IMR-90 (cell line): ENCODE data around the gene RTF1. TPM values are rescaled to one million over a fixed set of nuclear protein-coding genes. Genes with fewer than 3 reads are reported as not detected.

Source experiments
- ATAC-seq: fragments of 200-7000 bp; cut with Tn5 transposase; 2 replicates; pipeline ENCODE4 v1.9.1; 2020; ENCODE audit warnings: low read depth, mild to moderate bottlenecking, moderate library complexity
- BruUV-seq: library from RNA; stranded (reverse); fragments of 400-500 nt; replicated peaks from 2 replicates; lab custom pipeline; 2021; lab: Mats Ljungman, UMichigan
- CTCF ChIA-PET: fragments of 300-600 bp; formaldehyde crosslinking; extraction: SDS; loops from one replicate; lab custom pipeline; 2021; ENCODE audit warnings: antibody characterized with exemption; lab: Yijun Ruan, JAX
- POLR2A ChIA-PET: fragments of 300-600 bp; sonication (Branson Sonifier 250); formaldehyde crosslinking; loops from one replicate; lab custom pipeline; 2022; ENCODE audit warnings: antibody characterized with exemption; ENCODE audit not compliant: unreplicated experiment; lab: Charles Lee
- DNase-seq: peaks from one replicate; pipeline ENCODE4 v3.0.0; 2013
- H2AFZ ChIP-seq: replicated peaks from 2 replicates; pipeline ENCODE3; 2013; ENCODE audit warnings: low read length, mild to moderate bottlenecking; ENCODE audit not compliant: poor library complexity
- H2AK5ac ChIP-seq: 2 replicates; pipeline ENCODE4 v1.6.1; 2013; ENCODE audit warnings: low read depth, low read length, inconsistent platforms
- H2AK9ac ChIP-seq: replicated peaks from 2 replicates; pipeline ENCODE3; 2013; ENCODE audit warnings: mild to moderate bottlenecking, low read depth, low read length, moderate library complexity; ENCODE audit not compliant: poor library complexity
- H2BK120ac ChIP-seq: 2 replicates; pipeline ENCODE4 v1.6.1; 2013; ENCODE audit warnings: low read depth, low read length, inconsistent platforms
- H2BK15ac ChIP-seq: 3 replicates; pipeline ENCODE4 v1.6.1; 2013; ENCODE audit warnings: low read depth, low read length, inconsistent platforms
- H2BK20ac ChIP-seq: 2 replicates; pipeline ENCODE4 v1.6.1; 2013; ENCODE audit warnings: low read depth, mild to moderate bottlenecking, inconsistent platforms, low read length, moderate library complexity
- H2BK5ac ChIP-seq: 2 replicates; pipeline ENCODE4 v1.6.1; 2013; ENCODE audit warnings: mild to moderate bottlenecking, low read depth, low read length, inconsistent platforms; ENCODE audit not compliant: poor library complexity, severe bottlenecking
- H3K14ac ChIP-seq: replicated peaks from 2 replicates; pipeline ENCODE4 v1.6.1; 2013; ENCODE audit warnings: low read depth, low read length, inconsistent platforms
- H3K18ac ChIP-seq: 2 replicates; pipeline ENCODE4 v1.6.1; 2013; ENCODE audit warnings: low read depth, low read length, control low read depth
- H3K23ac ChIP-seq: 2 replicates; pipeline ENCODE4 v1.6.1; 2013; ENCODE audit warnings: low read depth, low read length, inconsistent platforms
- H3K27ac ChIP-seq: 2 replicates; pipeline ENCODE4 v1.5.1; 2013; ENCODE audit warnings: mild to moderate bottlenecking, control low read depth, low read length; ENCODE audit not compliant: insufficient read depth
- H3K27me3 ChIP-seq: 2 replicates; pipeline ENCODE4 v1.6.1; 2013; ENCODE audit warnings: low read length; ENCODE audit not compliant: control insufficient read depth, insufficient read depth
- H3K36me3 ChIP-seq: 2 replicates; pipeline ENCODE4 v1.6.1; 2013; ENCODE audit warnings: low read length, mixed read lengths; ENCODE audit not compliant: control insufficient read depth, insufficient read depth
- H3K4ac ChIP-seq: 2 replicates; pipeline ENCODE4 v1.6.1; 2013; ENCODE audit warnings: low read depth, low read length, inconsistent platforms
- H3K4me1 ChIP-seq: 2 replicates; pipeline ENCODE4 v1.6.1; 2013; ENCODE audit warnings: low read length, mixed read lengths; ENCODE audit not compliant: control insufficient read depth, insufficient read depth
- H3K4me2 ChIP-seq: 2 replicates; pipeline ENCODE4 v1.6.1; 2013; ENCODE audit warnings: low read depth, mild to moderate bottlenecking, control low read depth, low read length, moderate library complexity
- H3K4me3 ChIP-seq: 2 replicates; pipeline ENCODE4 v1.5.1; 2013; ENCODE audit warnings: low read depth, mild to moderate bottlenecking, control low read depth, low read length, moderate library complexity; ENCODE audit not compliant: insufficient read depth
- H3K56ac ChIP-seq: 2 replicates; pipeline ENCODE4 v1.6.1; 2013; ENCODE audit warnings: low read length, inconsistent platforms; ENCODE audit not compliant: insufficient read depth; ENCODE audit errors: extremely low read depth
- H3K79me1 ChIP-seq, 2 experiments: 2 replicates each; pipeline ENCODE4 v1.6.1; 2013; ENCODE audit warnings: low read length in 2 of 2, inconsistent platforms in 1 of 2, low read depth in 1 of 2
- H3K9ac ChIP-seq: 2 replicates; pipeline ENCODE4 v1.6.1; 2013; ENCODE audit warnings: low read depth, low read length, control low read depth
- H3K9me1 ChIP-seq: 2 replicates; pipeline ENCODE4 v1.6.1; 2013; ENCODE audit warnings: low read length, inconsistent platforms; ENCODE audit not compliant: insufficient read depth
- H3K9me3 ChIP-seq: 2 replicates; pipeline ENCODE4 v1.6.1; 2013; ENCODE audit warnings: low read length; ENCODE audit not compliant: control insufficient read depth, insufficient read depth
- H4K20me1 ChIP-seq: 2 replicates; pipeline ENCODE4 v1.6.1; 2013; ENCODE audit warnings: low read length, inconsistent platforms; ENCODE audit not compliant: insufficient read depth
- H4K5ac ChIP-seq: 2 replicates; pipeline ENCODE4 v1.6.1; 2013; ENCODE audit warnings: mild to moderate bottlenecking, low read depth, low read length, control low read depth
- H4K8ac ChIP-seq, 2 experiments: 2 replicates each; pipeline ENCODE4 v1.6.1; 2013; ENCODE audit warnings: low read depth in 2 of 2, low read length in 2 of 2, control low read depth in 1 of 2, inconsistent platforms in 1 of 2
- H4K91ac ChIP-seq: 2 replicates; pipeline ENCODE4 v1.6.1; 2013; ENCODE audit warnings: low read depth, low read length, inconsistent platforms; ENCODE audit not compliant: insufficient read depth
- ELK1 ChIP-seq: fragments of 150-350 bp; IDR thresholded peaks from 2 replicates; pipeline ENCODE4 v1.6.1; 2016; ENCODE audit warnings: low read depth, mild to moderate bottlenecking, low read length, moderate library complexity, borderline replicate concordance
- FOS ChIP-seq: fragments of 150-350 bp; IDR thresholded peaks from 2 replicates; pipeline ENCODE4 v1.6.1; 2016; ENCODE audit warnings: low read depth, low read length
- WGBS, 2 experiments: methylation state at CpG; one replicate each; pipeline versions ENCODE4 v1.1.5 to v1.1.7; 2013; ENCODE audit warnings: missing lambda C conversion rate in 2 of 2; ENCODE audit not compliant: insufficient read length in 1 of 2; ENCODE audit errors: extremely low coverage in 2 of 2; 5-methylcytosine and 5-hydroxymethylcytosine counted together
- dilution Hi-C: fragments of 300-500 bp; cut with HindIII; formaldehyde crosslinking; loops from one replicate; pipeline ENCODE4 v1.14.3; 2018; ENCODE audit warnings: low sequenced_read_pairs; ENCODE audit not compliant: unreplicated experiment
- in situ Hi-C: fragments of 300-500 bp; cut with MboI; formaldehyde crosslinking; loops from 3 replicates; pipeline ENCODE4 v1.14.3; 2019; ENCODE audit warnings: low sequenced_read_pairs, inconsistent platforms, mixed read lengths
- intact Hi-C: fragments of 100-400 bp; cut with micrococcal nuclease; formaldehyde crosslinking; loops from 2 replicates; pipeline ENCODE4 v1.10.0; 2022
- polyA plus RNA-seq, 3 experiments: library from polyadenylated mRNA; depleted of rRNA; stranded (reverse); fragments of >200 nt; gene quantifications; 2 replicates each; pipeline ENCODE4 v1.2.3, GENCODE V29; 2012; ENCODE audit warnings: low replicate concordance in 1 of 3
- total RNA-seq: library from RNA; depleted of rRNA; stranded (reverse); fragments of >200 nt; gene quantifications from 2 replicates; pipeline ENCODE4 v1.2.3, GENCODE V29; 2012

The RTF1 gene
- total and polyA plus RNA-seq, 2 of the 4 experiments (the other 2 are of a cell fraction), result 15.1 to 24.3 TPM

DNA sequence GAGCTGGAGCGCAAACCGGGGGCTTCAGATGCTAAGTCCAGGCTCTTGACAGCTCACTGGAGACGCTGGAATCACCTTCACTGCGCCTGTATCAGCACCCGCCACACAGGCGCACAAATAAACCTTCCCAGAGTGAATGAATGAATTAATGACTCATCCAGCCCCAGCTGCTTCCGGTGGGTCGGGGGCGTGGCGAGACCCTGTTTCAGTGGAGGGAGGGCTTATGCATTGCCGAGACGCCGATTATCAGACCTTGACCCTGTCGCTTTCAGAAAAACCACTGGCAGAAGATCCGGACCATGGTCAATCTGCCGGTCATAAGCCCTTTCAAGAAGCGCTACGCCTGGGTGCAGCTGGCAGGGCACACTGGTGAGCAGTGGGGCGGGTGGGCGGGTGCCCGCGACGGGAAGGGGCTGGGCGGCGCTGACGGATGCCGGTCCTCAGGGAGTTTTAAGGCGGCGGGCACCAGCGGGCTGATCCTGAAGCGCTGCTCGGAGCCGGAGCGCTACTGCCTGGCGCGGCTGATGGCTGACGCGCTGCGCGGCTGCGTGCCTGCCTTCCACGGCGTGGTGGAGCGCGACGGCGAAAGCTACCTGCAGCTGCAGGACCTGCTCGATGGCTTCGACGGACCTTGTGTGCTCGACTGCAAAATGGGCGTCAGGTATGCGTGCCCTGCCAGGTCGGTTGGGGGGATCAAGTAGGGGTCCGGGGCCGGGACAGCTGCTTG, 84.5 kb downstream of the RTF1 start:
- H2BK20ac ChIP-seq, result no peak overlapping the region
- peak overlapping the region; percentile 60; the same call in 1 of the 2 replicates for H3K23ac ChIP-seq
- no peaks in the 10 kb centered on the region for H3K79me1 ChIP-seq
- H3K27me3 ChIP-seq, result peaks cover 16% of the 10 kb centered on the region
- H3K18ac ChIP-seq, result no peak overlapping the region
- no peak overlapping the region for H4K5ac ChIP-seq
- in situ Hi-C loops (no loop called here), dilution Hi-C loops (no loop called here), intact Hi-C loops (no loop called here)
- ChIA-PET CTCF (no interaction called here), POLR2A (interaction anchor here (0.5 kb wide), 1 partner anchor 268 kb away, joined by 6 read pairs; no protein-coding TSS in a partner anchor)
- no peak overlapping the region for H4K91ac ChIP-seq
- 3% methylated on average over 30 of the region's 56 CpGs; no CpG with 5 or more reads in 1 of the 2 experiments for WGBS, 2 experiments
- H2AFZ ChIP-seq, result peak overlapping the region; percentile 78
- peaks cover 5% of the 10 kb centered on the region; the same call in 1 of the 2 replicates for H3K9me1 ChIP-seq
- no peaks in the 10 kb centered on the region for H3K9me3 ChIP-seq
- no peak overlapping the region for H3K56ac ChIP-seq
- no peak overlapping the region for H2BK5ac ChIP-seq
- H2AK5ac ChIP-seq, result no peak overlapping the region; the same call in 1 of the 2 replicates
- no peak overlapping the region for H3K4ac ChIP-seq
- DNase-seq (peak; percentile 44), ATAC-seq (peak; percentile 88)
- H3K36me3 ChIP-seq, result no peaks in the 10 kb centered on the region
- H3K4me2 ChIP-seq, result peak overlapping the region; percentile 84
- H3K9ac ChIP-seq, result no peak overlapping the region
- no peak overlapping the region for H3K27ac ChIP-seq
- TF ChIP-seq FOS, result peak; percentile 43; the same call in 1 of the 2 replicates
- no peak for TF ChIP-seq ELK1
- peaks cover 2% of the 10 kb centered on the region; the same call in 1 of the 2 replicates for H3K4me1 ChIP-seq
- H2BK15ac ChIP-seq, result no peak overlapping the region
- H3K14ac ChIP-seq, result no peak overlapping the region
- no TSS peak for BruUV-seq
- no peak overlapping the region for H2BK120ac ChIP-seq
- peak overlapping the region; percentile 7 for H3K4me3 ChIP-seq
- H2AK9ac ChIP-seq, result peak overlapping the region; percentile 83
- H4K20me1 ChIP-seq, result peaks cover 4% of the 10 kb centered on the region; the same call in 1 of the 2 replicates
- H4K8ac ChIP-seq, result no peak overlapping the region
